K562 (cell line): ENCODE measurements around the gene CELA3A. TPM values are rescaled to one million over a fixed set of nuclear protein-coding genes. Genes with fewer than 3 reads are reported as not detected.

Source experiments
- CBX1 ChIP-seq: sonication (generic); IDR thresholded peaks from 2 replicates; pipeline ENCODE4 v1.6.1; 2016; ENCODE audit warnings: antibody characterized with exemption, low read depth, mild to moderate bottlenecking
- CC2D1A ChIP-seq: fragments of 450-650 bp; IDR thresholded peaks from 2 replicates; pipeline ENCODE4 v1.6.1; 2017; ENCODE audit warnings: mild to moderate bottlenecking
- CGGBP1 ChIP-seq: fragments of 250-450 bp; sonication (Bioruptor Pico); IDR thresholded peaks from 2 replicates; pipeline ENCODE4 v1.9.0; 2021; ENCODE audit warnings: mild to moderate bottlenecking
- CREB3L1 ChIP-seq: fragments of 450-650 bp; IDR thresholded peaks from 2 replicates; pipeline ENCODE4 v1.6.1; 2014; ENCODE audit warnings: low read depth, mild to moderate bottlenecking, moderate library complexity, borderline replicate concordance
- ELK3 ChIP-seq: fragments of 450-650 bp; formaldehyde crosslinking; IDR thresholded peaks from 2 replicates; pipeline ENCODE4 v1.4.0; 2020; ENCODE audit warnings: mild to moderate bottlenecking
- FOXM1 ChIP-seq, 2 experiments: fragments of 450-650 bp in 1 of 2; sonication (generic) in 1 of 2; formaldehyde crosslinking in 1 of 2; IDR thresholded peaks; 2 replicates each; pipeline versions ENCODE4 v1.6.1 to v1.9.0; 2017 to 2022; ENCODE audit warnings: low read depth in 2 of 2, mild to moderate bottlenecking in 2 of 2, missing genetic modification reagents in 1 of 2, moderate library complexity in 1 of 2
- GABPB1 ChIP-seq: sonication (generic); formaldehyde crosslinking; IDR thresholded peaks from 2 replicates; pipeline ENCODE4 v1.8.0; 2022; ENCODE audit warnings: mild to moderate bottlenecking, missing genetic modification reagents
- HDGF ChIP-seq: fragments of 450-650 bp; IDR thresholded peaks from 2 replicates; pipeline ENCODE4 v1.6.1; 2016
- HNRNPLL ChIP-seq: fragments of 200-400 bp; formaldehyde crosslinking; IDR thresholded peaks from 2 replicates; pipeline ENCODE4 v1.6.1; 2017; ENCODE audit warnings: low read length, low read depth, mild to moderate bottlenecking; ENCODE audit not compliant: poor library complexity, severe bottlenecking
- NELFE ChIP-seq: IDR thresholded peaks from 2 replicates; pipeline ENCODE4 v1.6.1; 2011; ENCODE audit warnings: mild to moderate bottlenecking; ENCODE audit not compliant: insufficient read depth, insufficient read length
- PHF20 ChIP-seq: fragments of 450-650 bp; IDR thresholded peaks from 2 replicates; pipeline ENCODE4 v1.6.1; 2018; ENCODE audit not compliant: partially characterized antibody
- POLR3A ChIP-seq: IDR thresholded peaks from 2 replicates; pipeline ENCODE4 v1.6.1; 2011; ENCODE audit warnings: borderline replicate concordance, mild to moderate bottlenecking, moderate library complexity; ENCODE audit not compliant: insufficient read length, insufficient read depth; ENCODE audit errors: extremely low read depth
- PTTG1 ChIP-seq: fragments of 450-650 bp; IDR thresholded peaks from 2 replicates; pipeline ENCODE4 v1.6.1; 2016; ENCODE audit warnings: low read depth, mild to moderate bottlenecking, missing genetic modification characterization, missing compliant biosample characterization
- PYGO2 ChIP-seq: fragments of 450-650 bp; IDR thresholded peaks from 2 replicates; pipeline ENCODE4 v1.6.1; 2016; ENCODE audit warnings: mild to moderate bottlenecking, missing genetic modification characterization, moderate library complexity, missing compliant biosample characterization
- SMAD2 ChIP-seq: fragments of 150-350 bp; IDR thresholded peaks from 2 replicates; pipeline ENCODE4 v1.6.1; 2014; ENCODE audit warnings: low read depth, mild to moderate bottlenecking, low read length
- SMC3 ChIP-seq: conservative IDR thresholded peaks from 2 replicates; pipeline ENCODE4 v1.6.1; 2011; ENCODE audit warnings: low read depth, low read length, improper control_type of control experiment; ENCODE audit not compliant: insufficient read depth
- TAF15 ChIP-seq: fragments of 200-400 bp; formaldehyde crosslinking; IDR thresholded peaks from 2 replicates; pipeline ENCODE4 v1.6.1; 2017; ENCODE audit warnings: mild to moderate bottlenecking, low read depth, low read length, moderate library complexity
- THRA ChIP-seq: fragments of 450-650 bp; IDR thresholded peaks from 2 replicates; pipeline ENCODE4 v1.6.1; 2017; ENCODE audit warnings: mild to moderate bottlenecking, moderate library complexity
- ZFP36 ChIP-seq: fragments of 150-350 bp; IDR thresholded peaks from 2 replicates; pipeline ENCODE4 v1.6.1; 2018; ENCODE audit warnings: low read length, low read depth; ENCODE audit not compliant: partially characterized antibody
- ZNF143 ChIP-seq: sonication (generic); formaldehyde crosslinking; IDR thresholded peaks from 2 replicates; pipeline ENCODE4 v1.9.0; 2022; ENCODE audit warnings: mild to moderate bottlenecking, missing genetic modification reagents
- ZNF239 ChIP-seq: fragments of 250-450 bp; sonication (Bioruptor Pico); IDR thresholded peaks from 2 replicates; pipeline ENCODE4 v1.4.0; 2020; ENCODE audit warnings: mild to moderate bottlenecking
- ZNF717 ChIP-seq: fragments of 250-450 bp; sonication (Bioruptor Pico); IDR thresholded peaks from 2 replicates; pipeline ENCODE4 v1.5.0; 2021
- polyA plus RNA-seq, 8 experiments: library from polyadenylated mRNA; depleted of rRNA in 4 of 8; stranded (reverse) in 5 of 8; unstranded in 3 of 8; fragments of >200 nt; fragmentation: Nextera tagmentation in 2 of 8; fragmentation: Illumina TruSeq in 1 of 8; extraction: Ambion mirVana in 2 of 8; extraction: Trizol in 1 of 8; gene quantifications; 2 replicates each; pipeline versions ENCODE4 v1.2.1 to v1.2.3, GENCODE V29; 2011 to 2014; ENCODE audit warnings: inconsistent platforms in 1 of 8, missing spikeins in 1 of 8
- total RNA-seq, 7 experiments: library from RNA; depleted of rRNA in 6 of 7; stranded (reverse); fragments of >200 nt in 6 of 7; fragmentation: Illumina TruSeq in 2 of 7; extraction: Trizol in 2 of 7; gene quantifications; 2 replicates each; pipeline versions ENCODE4 v1.2.1 to v1.2.3, GENCODE V29; 2011 to 2021; ENCODE audit warnings: low replicate concordance in 1 of 7

CELA3A gene
- total and polyA plus RNA-seq, 9 of the 15 experiments (the other 6 are each of a cell fraction or from before 2014, with no cell fraction given) = 5.4 TPM; not detected in 8

- no peak for TF ChIP-seq TAF15
- TF ChIP-seq CGGBP1 (CRISPR knock-in tag) = 0 out of 2 replicates have a peak, but pooled peaks have one; percentile 60
- peak; percentile 86; the same call in 1 of the 2 replicates for TF ChIP-seq ZNF717
- TF ChIP-seq ZNF239 (CRISPR knock-in tag) = no peak
- TF ChIP-seq ZNF143 (CRISPR knock-in tag) = no peak
- TF ChIP-seq THRA = no peak
- peak; percentile 6; the same call in 1 of the 2 replicates for TF ChIP-seq CBX1
- peak; percentile 93 for TF ChIP-seq PHF20
- no peak for TF ChIP-seq CREB3L1
- no peak for TF ChIP-seq POLR3A
- TF ChIP-seq HDGF = no peak
- peak; percentile 54 for TF ChIP-seq HNRNPLL
- no peak for TF ChIP-seq ELK3 (CRISPR knock-in tag)
- no peak for TF ChIP-seq NELFE
- no peak for TF ChIP-seq SMAD2
- TF ChIP-seq SMC3 = peak; percentile 17; the same call in 1 of the 2 replicates
- TF ChIP-seq CC2D1A = no peak
- no peak; the same call in none of the 2 replicates for TF ChIP-seq FOXM1 (IDR thresholded peaks at IDR 0.05; ENCODE audit: low read depth)
- 0 out of 2 replicates have a peak, but pooled peaks have one; percentile 60 for TF ChIP-seq FOXM1 (CRISPR knock-in tag; IDR thresholded peaks at IDR 0.05; ENCODE audit: low read depth)
- TF ChIP-seq ZFP36 = peak; percentile 20
- TF ChIP-seq GABPB1 (CRISPR knock-in tag) = peak; percentile 93
- no peak for TF ChIP-seq PTTG1 (tag)
- TF ChIP-seq PYGO2 (tag) = 0 out of 2 replicates have a peak, but pooled peaks have one; percentile 43
Measured at GRCh38 chr1:22025368-22026155, 24.1 kb downstream of the CELA3A start (continued).
